Measurements from ENCODE around the gene KLF11.
A peak's percentile ranks its signal among the peaks of the same experiment; 100 is the strongest.

The KLF11 gene

DNA sequence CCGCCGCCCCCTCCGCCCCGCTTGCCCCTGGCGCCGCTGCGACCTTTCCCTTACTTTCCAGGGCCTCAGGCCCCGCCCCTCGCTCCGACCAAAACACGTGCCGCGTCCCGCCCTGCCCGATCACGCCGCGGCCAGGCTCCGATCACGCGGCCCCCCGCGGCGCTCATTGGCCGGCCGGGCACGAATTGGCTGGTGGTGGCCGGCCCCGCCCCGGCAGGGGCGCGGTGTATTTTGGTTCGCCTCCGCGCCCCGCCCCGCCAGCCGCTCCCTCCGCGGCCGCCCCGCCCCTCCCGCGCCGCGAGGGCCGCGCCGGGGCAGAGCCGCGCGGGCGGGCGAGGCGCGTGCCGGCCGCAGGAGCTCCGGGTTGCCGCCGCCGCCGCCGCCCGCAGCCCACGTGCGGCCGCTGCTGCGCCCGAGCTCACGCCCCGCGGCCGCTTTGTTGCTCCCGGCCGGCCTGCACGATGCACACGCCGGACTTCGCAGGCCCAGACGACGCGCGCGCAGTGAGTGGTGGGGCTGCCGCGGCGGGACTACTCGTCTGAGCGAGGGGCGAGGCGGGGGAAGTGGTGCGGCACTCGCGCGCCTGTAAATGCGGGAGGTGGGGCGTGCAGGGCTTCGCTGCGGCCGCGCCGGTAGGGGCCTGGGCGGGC, at the start of gene KLF11:
TSS of gene KLF11 (plus strand) at position 295 of the 650 bp plus-strand sequence. CDS start at position 462, 167 bp downstream.
- peak; percentile 90 for DNase-seq

DNA sequence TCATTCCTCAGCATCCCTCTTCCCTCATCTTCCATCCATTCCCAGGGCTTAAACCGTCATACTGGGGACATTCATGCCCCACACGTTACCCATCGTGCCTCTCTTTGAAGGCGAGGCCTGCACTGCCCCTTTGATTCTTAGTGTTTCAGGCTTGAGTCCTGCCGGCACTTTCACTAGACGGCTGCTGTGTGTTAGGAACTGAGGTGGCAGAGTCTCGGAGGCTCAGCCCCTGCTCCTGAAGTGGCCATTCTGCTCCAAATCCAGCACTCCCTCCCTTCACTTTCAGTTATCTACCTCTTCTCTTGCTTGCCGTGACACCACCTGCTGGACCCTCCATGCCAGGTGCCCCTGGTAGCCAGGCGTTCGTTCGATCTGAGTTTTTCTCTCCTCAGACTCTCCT, 48.9 kb upstream of the KLF11 start:
- DNase-seq, result no peak

DNA sequence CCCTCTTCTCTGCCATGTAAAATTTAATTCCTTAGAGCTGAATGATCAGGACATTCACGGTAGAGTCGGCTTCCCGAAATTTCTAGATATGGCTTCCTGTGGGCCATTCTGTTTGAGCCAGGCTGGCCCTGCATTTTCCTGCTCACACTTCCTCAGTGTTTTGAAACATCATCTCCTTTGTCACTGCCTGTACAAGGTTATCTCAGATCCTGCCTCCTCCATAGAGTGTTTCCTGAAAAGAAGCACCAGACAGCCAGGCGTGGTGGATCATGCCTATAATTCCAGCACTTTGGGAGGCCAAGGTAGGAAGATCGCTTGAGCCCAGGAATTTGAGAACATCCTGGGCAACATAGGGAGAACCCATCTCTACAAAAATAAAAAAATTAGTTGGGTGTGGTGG, 48.3 kb upstream of the KLF11 start:
- no peak for DNase-seq

GRCh38 chr2:9996321-9996720, 47.0 kb upstream of the KLF11 start:
- DNase-seq, result no peak

GRCh38 chr2:9997936-9998335, 45.4 kb upstream of the KLF11 start:
- no peak for DNase-seq

- DNase-seq, result no peak
Observed at GRCh38 chr2:9998916-9999654, 44.3 kb upstream of the KLF11 start.

DNA sequence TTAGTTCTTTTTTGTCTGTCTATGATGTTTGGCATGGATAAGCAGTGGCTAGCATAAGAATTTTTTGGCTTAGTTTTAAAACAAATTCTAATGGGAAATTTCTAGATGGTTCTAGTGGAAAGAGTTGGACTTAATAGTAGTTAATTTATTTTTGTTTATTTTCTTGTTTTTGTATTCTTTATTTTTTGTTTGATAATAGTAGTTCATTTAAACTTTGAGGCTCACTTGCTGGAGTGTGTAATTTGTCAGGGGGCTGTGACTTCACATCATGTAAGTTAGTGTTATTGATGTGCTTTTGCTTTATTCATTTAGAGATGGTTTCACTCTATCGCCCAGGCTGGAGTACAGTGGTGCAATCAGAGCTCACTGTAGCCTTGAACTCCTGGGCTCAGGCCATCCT, 43.7 kb upstream of the KLF11 start:
- DNase-seq, result no peak

GRCh38 chr2:10000541-10000940, 42.8 kb upstream of the KLF11 start:
- DNase-seq, result no peak

GRCh38 chr2:10001586-10001985, 41.8 kb upstream of the KLF11 start:
- DNase-seq, result no peak

DNA sequence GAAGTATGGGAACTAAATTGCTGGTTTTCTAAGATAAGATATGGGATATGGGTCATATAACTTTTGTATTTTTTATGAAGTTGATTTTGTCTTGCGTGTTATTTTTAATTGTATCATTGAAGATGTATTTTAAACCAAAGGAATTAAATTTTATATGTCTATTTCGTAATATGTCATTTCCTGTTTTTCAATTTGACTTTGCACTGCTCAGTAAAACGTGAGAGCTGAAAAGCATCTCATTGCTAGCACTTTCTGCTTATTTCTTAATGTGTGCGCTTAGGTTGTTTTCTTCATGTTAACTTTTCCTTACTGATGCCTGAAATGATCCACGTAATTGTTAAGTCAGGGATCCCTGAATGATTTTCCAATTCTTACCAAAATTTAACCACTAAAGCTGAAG, 41.2 kb upstream of the KLF11 start:
- DNase-seq, result no peak

DNA sequence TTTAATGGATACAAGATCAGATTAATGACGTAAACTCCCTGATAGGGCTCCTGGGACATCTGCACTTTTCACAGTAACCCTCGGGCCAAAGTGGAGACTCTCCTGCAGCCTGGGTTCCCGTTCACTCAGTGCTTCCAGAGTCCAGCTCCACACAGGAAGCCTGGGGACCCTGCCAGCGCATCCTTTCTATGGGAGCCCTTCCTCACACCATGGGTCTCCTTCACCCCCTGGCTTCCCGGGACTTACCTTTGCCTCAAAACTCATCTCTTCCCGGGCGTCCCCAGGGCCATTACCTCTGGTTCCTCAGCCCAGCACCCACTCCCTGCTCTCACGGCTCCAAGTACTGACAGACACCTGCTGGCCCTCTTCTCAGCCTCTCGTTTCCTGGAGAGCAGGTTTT, 40.7 kb upstream of the KLF11 start:
- DNase-seq, result no peak

GRCh38 chr2:10003206-10004125, 39.9 kb upstream of the KLF11 start:
- DNase-seq, result no peak

GRCh38 chr2:10004401-10004800, 38.9 kb upstream of the KLF11 start:
- no peak for DNase-seq

GRCh38 chr2:10004836-10005235, 38.5 kb upstream of the KLF11 start:
- no peak for DNase-seq

DNA sequence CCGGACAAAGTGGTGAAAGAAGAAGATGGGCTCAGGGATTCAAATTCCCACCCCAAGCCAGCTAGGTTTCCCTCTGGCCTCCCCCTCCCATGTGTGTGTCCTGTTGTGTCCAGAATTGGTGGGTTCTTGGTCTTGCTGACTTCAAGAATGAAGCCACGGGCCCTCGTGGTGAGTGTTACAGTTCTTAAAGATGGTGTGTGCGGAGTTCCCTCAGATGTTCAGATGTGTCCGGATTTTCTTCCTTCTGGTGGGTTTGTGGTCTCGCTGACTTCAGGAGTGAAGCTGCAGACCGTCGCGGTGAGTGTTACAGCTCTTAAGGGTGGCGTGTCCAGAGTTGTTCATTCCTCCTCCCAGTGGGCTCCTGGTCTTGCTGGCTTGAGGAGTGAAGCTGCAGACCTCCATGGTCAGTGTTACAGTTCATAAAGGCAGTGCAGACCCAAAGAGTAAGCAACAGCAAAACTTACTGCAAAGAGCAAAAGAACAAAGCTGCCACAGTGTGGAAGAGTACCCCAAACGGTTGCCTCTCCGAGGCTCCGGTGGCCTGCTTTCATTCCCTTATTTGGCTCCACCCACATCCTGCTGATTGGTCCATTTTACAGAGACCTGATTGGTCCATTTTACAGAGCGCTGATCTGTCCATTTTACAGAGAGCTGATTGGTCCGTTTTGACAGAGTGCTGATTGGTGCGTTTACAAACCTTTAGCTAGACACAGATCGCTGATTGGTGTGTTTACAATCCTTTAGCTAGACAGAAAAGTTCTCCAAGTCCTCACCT, 37.7 kb upstream of the KLF11 start:
- DNase-seq, result no peak

GRCh38 chr2:10006236-10007161, 36.9 kb upstream of the KLF11 start:
- DNase-seq, result peak in 1 of 2 donors; percentile 18

DNA sequence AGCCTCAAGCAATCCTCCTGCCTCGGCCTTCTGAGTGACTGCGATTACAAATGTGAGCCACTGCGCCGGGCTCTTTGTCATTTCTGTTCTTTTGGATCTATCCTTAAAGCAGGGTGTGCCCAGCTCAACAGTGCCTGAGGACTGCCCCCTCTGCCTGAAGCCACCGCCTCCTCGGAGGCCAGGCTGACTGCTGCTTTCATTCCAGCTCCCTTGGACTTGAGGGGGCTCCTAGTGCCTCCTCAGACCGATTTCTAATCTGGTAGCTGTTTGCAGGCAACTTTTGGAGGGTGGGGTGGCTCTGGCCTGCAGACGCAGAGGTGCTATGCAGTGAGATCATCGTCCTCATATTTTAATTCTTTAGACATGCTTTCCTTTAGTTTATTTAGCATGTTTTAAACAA, 35.9 kb upstream of the KLF11 start:
- DNase-seq, result no peak

- no peak for DNase-seq
Observed at GRCh38 chr2:10007921-10008808, 35.2 kb upstream of the KLF11 start.

DNA sequence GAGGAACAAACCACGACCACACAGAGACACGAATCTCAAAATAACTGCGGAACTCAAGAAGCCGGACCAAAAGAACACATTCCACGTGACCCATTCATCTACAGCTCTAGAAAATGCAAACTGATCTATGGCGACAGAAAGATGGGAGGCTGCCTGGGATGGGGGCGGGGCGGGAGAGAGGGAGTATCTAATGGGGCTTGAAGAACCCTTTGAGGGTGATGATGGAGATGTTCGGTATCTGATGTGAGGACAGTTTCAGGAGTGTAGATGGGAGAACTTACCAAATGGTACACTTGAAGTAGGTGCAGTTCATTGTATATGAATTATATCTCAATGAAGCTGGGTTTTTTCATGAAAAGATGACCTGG, 34.6 kb upstream of the KLF11 start:
- DNase-seq, result no peak

GRCh38 chr2:10009271-10009810, 34.0 kb upstream of the KLF11 start:
- no peak for DNase-seq
